ENCODE measurements around the gene PCYT2.

GRCh38 chr17:81931557-81932332 lies 20.5 kb upstream of the PCYT2 start:
- TF ChIP-seq TCF7 (CRISPR knock-in tag; IDR thresholded peaks at IDR 0.05; ENCODE audit: low read depth), result no peak
- TF ChIP-seq, protein P1, sequence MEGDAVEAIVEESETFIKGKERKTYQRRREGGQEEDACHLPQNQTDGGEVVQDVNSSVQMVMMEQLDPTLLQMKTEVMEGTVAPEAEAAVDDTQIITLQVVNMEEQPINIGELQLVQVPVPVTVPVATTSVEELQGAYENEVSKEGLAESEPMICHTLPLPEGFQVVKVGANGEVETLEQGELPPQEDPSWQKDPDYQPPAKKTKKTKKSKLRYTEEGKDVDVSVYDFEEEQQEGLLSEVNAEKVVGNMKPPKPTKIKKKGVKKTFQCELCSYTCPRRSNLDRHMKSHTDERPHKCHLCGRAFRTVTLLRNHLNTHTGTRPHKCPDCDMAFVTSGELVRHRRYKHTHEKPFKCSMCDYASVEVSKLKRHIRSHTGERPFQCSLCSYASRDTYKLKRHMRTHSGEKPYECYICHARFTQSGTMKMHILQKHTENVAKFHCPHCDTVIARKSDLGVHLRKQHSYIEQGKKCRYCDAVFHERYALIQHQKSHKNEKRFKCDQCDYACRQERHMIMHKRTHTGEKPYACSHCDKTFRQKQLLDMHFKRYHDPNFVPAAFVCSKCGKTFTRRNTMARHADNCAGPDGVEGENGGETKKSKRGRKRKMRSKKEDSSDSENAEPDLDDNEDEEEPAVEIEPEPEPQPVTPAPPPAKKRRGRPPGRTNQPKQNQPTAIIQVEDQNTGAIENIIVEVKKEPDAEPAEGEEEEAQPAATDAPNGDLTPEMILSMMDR (IDR thresholded peaks at IDR 0.05), result no peak
- TF ChIP-seq ESRRA (CRISPR knock-in tag; IDR thresholded peaks at IDR 0.05; ENCODE audit: borderline replicate concordance), result no peak
- TF ChIP-seq USF2 (CRISPR knock-in tag; IDR thresholded peaks at IDR 0.05), result no peak
- no peak for TF ChIP-seq ELF4 (CRISPR knock-in tag; IDR thresholded peaks at IDR 0.05; ENCODE audit: low read depth)
- TF ChIP-seq NR1H2 (CRISPR knock-in tag; IDR thresholded peaks at IDR 0.05), result no peak
- 0 out of 2 replicates have a peak, but pooled peaks have one; percentile 47 for TF ChIP-seq ZMAT4 (CRISPR knock-in tag; IDR thresholded peaks at IDR 0.05)
- TF ChIP-seq, protein P2, sequence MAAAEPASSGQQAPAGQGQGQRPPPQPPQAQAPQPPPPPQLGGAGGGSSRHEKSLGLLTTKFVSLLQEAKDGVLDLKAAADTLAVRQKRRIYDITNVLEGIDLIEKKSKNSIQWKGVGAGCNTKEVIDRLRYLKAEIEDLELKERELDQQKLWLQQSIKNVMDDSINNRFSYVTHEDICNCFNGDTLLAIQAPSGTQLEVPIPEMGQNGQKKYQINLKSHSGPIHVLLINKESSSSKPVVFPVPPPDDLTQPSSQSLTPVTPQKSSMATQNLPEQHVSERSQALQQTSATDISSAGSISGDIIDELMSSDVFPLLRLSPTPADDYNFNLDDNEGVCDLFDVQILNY (CRISPR knock-in tag; IDR thresholded peaks at IDR 0.05), result no peak
- no peak for TF ChIP-seq ZNF396 (CRISPR knock-in tag; IDR thresholded peaks at IDR 0.05; ENCODE audit: borderline replicate concordance)
